GM12892 (cell line): ENCODE measurements around the gene CHRND.
A peak's percentile ranks its signal among the peaks of the same experiment; 100 is the strongest.

Experiments used
- DNase-seq: peaks from one replicate; pipeline ENCODE4 v3.0.0; 2011; ENCODE audit not compliant: insufficient read length
- FAIRE-seq: peaks from 2 replicates; lab custom pipeline; 2011; peaks lifted over from hg19 to GRCh38; lab: Jason Lieb, UNC
- POLR2A ChIP-seq: IDR thresholded peaks from 2 replicates; pipeline ENCODE4 v1.6.1; 2011; ENCODE audit warnings: low read depth, low read length, control low read depth
- POLR2AphosphoS5 ChIP-seq: IDR thresholded peaks from 2 replicates; pipeline ENCODE4 v1.6.1; 2011; ENCODE audit warnings: low read depth, low read length, control low read depth
- TAF1 ChIP-seq: IDR thresholded peaks from 2 replicates; pipeline ENCODE4 v1.6.1; 2011; ENCODE audit warnings: low read depth, mild to moderate bottlenecking, control low read depth, low read length, borderline replicate concordance

CHRND gene

GRCh38 chr2:232542715-232543467 is 16.9 kb downstream of the CHRND start:
- TF ChIP-seq POLR2A (no peak), POLR2AphosphoS5 (peak; percentile 58; the same call in 1 of the 2 replicates), TAF1 (no peak)
- DNase-seq, result no peak
- no peak for FAIRE-seq

- DNase-seq, result no peak
- FAIRE-seq, result no peak
- TF ChIP-seq POLR2AphosphoS5 (no peak), TAF1 (no peak), POLR2A (no peak)
Observed at GRCh38 chr2:232543491-232543890, 17.5 kb downstream of the CHRND start.

GRCh38 chr2:232543928-232544631 is 18.1 kb downstream of the CHRND start:
- FAIRE-seq, result no peak
- no peak for TF ChIP-seq POLR2A
- no peak; the same call in 1 of the 2 replicates for TF ChIP-seq POLR2AphosphoS5
- TF ChIP-seq TAF1, result no peak
- no peak for DNase-seq

GRCh38 chr2:232544674-232545073 is 18.7 kb downstream of the CHRND start:
- TF ChIP-seq TAF1, result no peak
- DNase-seq (no peak), FAIRE-seq (no peak)

- no peak for TF ChIP-seq POLR2A
- no peak for TF ChIP-seq POLR2AphosphoS5
- no peak for TF ChIP-seq TAF1
- FAIRE-seq (no peak), DNase-seq (no peak)
Observed at GRCh38 chr2:232545511-232546375, 19.8 kb downstream of the CHRND start.

GRCh38 chr2:232547991-232548390 is 22.0 kb downstream of the CHRND start:
- FAIRE-seq, result no peak
- no peak for TF ChIP-seq TAF1
- TF ChIP-seq POLR2AphosphoS5, result no peak
- TF ChIP-seq POLR2A, result no peak

GRCh38 chr2:232549655-232550353 is 23.8 kb downstream of the CHRND start:
- no peak for TF ChIP-seq TAF1
- no peak for TF ChIP-seq POLR2AphosphoS5
- TF ChIP-seq POLR2A, result no peak
- no peak for FAIRE-seq
- DNase-seq, result no peak

More at GRCh38 chr2:232547991-232548390, 22.0 kb downstream of the CHRND start:
- DNase-seq, result no peak

- peak; percentile 99 for DNase-seq
- TF ChIP-seq POLR2A (peak; percentile 93), TAF1 (peak; percentile 78), POLR2AphosphoS5 (peak; percentile 86)
- peak; percentile 87 for FAIRE-seq
Observed at GRCh38 chr2:232550354-232551249, 24.6 kb downstream of the CHRND start, which contains the start of the genes EIF4E2 and TIGD1. Gene EIF4E2 (plus strand): TSS chr2:232550689. CDS start chr2:232550725, 36 bp downstream. Gene TIGD1 (minus strand): TSS chr2:232550557. CDS start chr2:232549882, 675 bp downstream.

GRCh38 chr2:232551250-232551638 is 25.3 kb downstream of the CHRND start:
- no peak for FAIRE-seq
- no peak for DNase-seq
- TF ChIP-seq POLR2A, result no peak
- TF ChIP-seq POLR2AphosphoS5, result no peak
- TF ChIP-seq TAF1, result no peak
